Measurements from ENCODE around the gene SLC17A7.

DNA sequence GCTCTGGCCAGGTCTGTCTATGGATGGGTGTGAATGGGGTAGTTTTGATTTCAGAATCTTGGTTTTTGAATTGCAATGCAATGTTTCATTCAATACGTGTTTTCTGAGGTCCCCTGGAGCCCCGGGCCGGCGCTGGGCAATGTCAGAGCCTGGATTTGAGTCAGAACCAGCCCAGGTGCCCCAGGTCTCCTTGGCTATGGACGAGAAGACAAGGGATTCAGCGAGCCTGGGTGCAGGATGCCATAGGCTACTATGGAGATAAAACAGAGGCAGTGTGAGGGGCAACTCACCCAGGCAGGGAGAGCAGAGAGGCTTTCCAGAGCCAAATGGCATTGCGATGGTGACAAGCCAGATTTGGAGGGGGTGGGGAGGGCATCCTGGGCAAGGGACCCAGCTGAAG lies 44.9 kb upstream of the SLC17A7 start:
- TF ChIP-seq, protein P1, sequence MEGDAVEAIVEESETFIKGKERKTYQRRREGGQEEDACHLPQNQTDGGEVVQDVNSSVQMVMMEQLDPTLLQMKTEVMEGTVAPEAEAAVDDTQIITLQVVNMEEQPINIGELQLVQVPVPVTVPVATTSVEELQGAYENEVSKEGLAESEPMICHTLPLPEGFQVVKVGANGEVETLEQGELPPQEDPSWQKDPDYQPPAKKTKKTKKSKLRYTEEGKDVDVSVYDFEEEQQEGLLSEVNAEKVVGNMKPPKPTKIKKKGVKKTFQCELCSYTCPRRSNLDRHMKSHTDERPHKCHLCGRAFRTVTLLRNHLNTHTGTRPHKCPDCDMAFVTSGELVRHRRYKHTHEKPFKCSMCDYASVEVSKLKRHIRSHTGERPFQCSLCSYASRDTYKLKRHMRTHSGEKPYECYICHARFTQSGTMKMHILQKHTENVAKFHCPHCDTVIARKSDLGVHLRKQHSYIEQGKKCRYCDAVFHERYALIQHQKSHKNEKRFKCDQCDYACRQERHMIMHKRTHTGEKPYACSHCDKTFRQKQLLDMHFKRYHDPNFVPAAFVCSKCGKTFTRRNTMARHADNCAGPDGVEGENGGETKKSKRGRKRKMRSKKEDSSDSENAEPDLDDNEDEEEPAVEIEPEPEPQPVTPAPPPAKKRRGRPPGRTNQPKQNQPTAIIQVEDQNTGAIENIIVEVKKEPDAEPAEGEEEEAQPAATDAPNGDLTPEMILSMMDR (IDR thresholded peaks at IDR 0.05): no peak
- no peak for TF ChIP-seq POLR2A (IDR thresholded peaks at IDR 0.05)

Data from lower leg skin (tissue), 3 donors.